GM13976 (cell line): Measurements from ENCODE around the gene PPP1R18.
"Not testable (repeated sequence)": the region's sequence is repeated elsewhere in the genome, so short reads cannot be mapped to it uniquely, and the experiment has no call there.

ENCODE experiments used
- DNase-seq: peaks from one replicate; pipeline ENCODE4 v3.0.0; 2012; ENCODE audit warnings: low spot score
- CTCF ChIP-seq: IDR thresholded peaks from 2 replicates; pipeline ENCODE4 v1.5.1; 2012; ENCODE audit warnings: borderline replicate concordance, mild to moderate bottlenecking; ENCODE audit not compliant: insufficient read depth; ENCODE audit errors: extremely low read depth, missing control alignments, control extremely low read depth
- in situ Hi-C: fragments of 300-500 bp; cut with MboI; formaldehyde crosslinking; loops from one replicate; pipeline ENCODE4 v1.12.0; 2022; ENCODE audit warnings: low sequenced_read_pairs, mixed read lengths, inconsistent platforms; ENCODE audit not compliant: unreplicated experiment

PPP1R18 gene

GRCh38 chr6:30726506-30727413 is 40.3 kb upstream of the PPP1R18 start:
- TF ChIP-seq CTCF, result no peak
- in situ Hi-C loops, result loop anchor here (5.0 kb wide), 1 partner anchor 54 kb away; the partner anchor contains the start of gene DHX16
- DNase-seq, result no peak

- TF ChIP-seq CTCF, result no peak
- in situ Hi-C loops, result loop anchor here (5.0 kb wide), 1 partner anchor 54 kb away; the partner anchor contains the start of gene DHX16
- DNase-seq, result no peak
Measured at GRCh38 chr6:30725713-30726505, 39.5 kb upstream of the PPP1R18 start.

GRCh38 chr6:30724906-30725667 is 38.6 kb upstream of the PPP1R18 start:
- in situ Hi-C loops, result loop anchor here (5.0 kb wide), 1 partner anchor 53 kb away; the partner anchor contains the start of gene DHX16
- DNase-seq, result no peak
- no peak for TF ChIP-seq CTCF

GRCh38 chr6:30723843-30724741 is 37.6 kb upstream of the PPP1R18 start:
- DNase-seq, in situ Hi-C loops: not testable (repeated sequence)

GRCh38 chr6:30723159-30723842 is 36.9 kb upstream of the PPP1R18 start:
- DNase-seq, in situ Hi-C loops: not testable (repeated sequence)

- TF ChIP-seq CTCF, result peak; percentile 89
- DNase-seq, result peak; percentile 70
- in situ Hi-C loops, result no loop called here
Measured at GRCh38 chr6:30722280-30723112, 36.1 kb upstream of the PPP1R18 start.

- DNase-seq, in situ Hi-C loops: not testable (repeated sequence)
Measured at GRCh38 chr6:30722025-30722279, 35.5 kb upstream of the PPP1R18 start.
